Measurements from ENCODE around the gene SLC6A1. TPM values are rescaled to one million over a fixed set of nuclear protein-coding genes. Genes with fewer than 3 reads are reported as not detected.

The SLC6A1 gene
- polyA plus RNA-seq (2013, experiment 1 of 2; ENCODE audit: insufficient read length): 0.11 TPM
- polyA plus RNA-seq (2013, experiment 2 of 2; ENCODE audit: insufficient read length): 0.26 TPM

GRCh38 chr3:10992017-10992942 is at the start of gene SLC6A1:
TSS of gene SLC6A1 (plus strand) at chr3:10992748. CDS start at chr3:11017212, 24,464 bp downstream.
- peak; percentile 18 for DNase-seq

GRCh38 chr3:10944866-10945265 is 47.7 kb upstream of the SLC6A1 start:
- no peak for DNase-seq

GRCh38 chr3:10945683-10946287 is 46.8 kb upstream of the SLC6A1 start:
- DNase-seq: peak; percentile 45

GRCh38 chr3:10946526-10946925 is 46.0 kb upstream of the SLC6A1 start:
- DNase-seq: no peak

GRCh38 chr3:10948326-10948725 is 44.2 kb upstream of the SLC6A1 start:
- DNase-seq: no peak

- no peak for DNase-seq
Measured at GRCh38 chr3:10949197-10949596, 43.4 kb upstream of the SLC6A1 start.

GRCh38 chr3:10950476-10951294 is 41.9 kb upstream of the SLC6A1 start:
- peak; percentile 44 for DNase-seq

- DNase-seq: no peak
Measured at GRCh38 chr3:10951295-10951926, 41.1 kb upstream of the SLC6A1 start.

- DNase-seq: no peak
Measured at GRCh38 chr3:10952525-10952924, 40.0 kb upstream of the SLC6A1 start.

GRCh38 chr3:10954740-10955139 is 37.8 kb upstream of the SLC6A1 start:
- DNase-seq: no peak

- DNase-seq: no peak
Measured at GRCh38 chr3:10955711-10956453, 36.7 kb upstream of the SLC6A1 start.

GRCh38 chr3:10956531-10956930 is 36.0 kb upstream of the SLC6A1 start:
- DNase-seq: no peak

GRCh38 chr3:10956986-10957385 is 35.6 kb upstream of the SLC6A1 start:
- no peak for DNase-seq

- DNase-seq: peak; percentile 6
Measured at GRCh38 chr3:10957976-10958749, 34.4 kb upstream of the SLC6A1 start.

GRCh38 chr3:10960255-10960654 is 32.3 kb upstream of the SLC6A1 start:
- no peak for DNase-seq

- DNase-seq: no peak
Measured at GRCh38 chr3:10961921-10962320, 30.6 kb upstream of the SLC6A1 start.

GRCh38 chr3:10962481-10963036 is 30.0 kb upstream of the SLC6A1 start:
- DNase-seq: no peak

- DNase-seq: peak; percentile 29
Measured at GRCh38 chr3:10964537-10965167, 27.9 kb upstream of the SLC6A1 start.

GRCh38 chr3:10968401-10968800 is 24.1 kb upstream of the SLC6A1 start:
- no peak for DNase-seq
